Pancreas (tissue), 10 donors: ENCODE data around the gene QPRT. TPM values are rescaled to one million over a fixed set of nuclear protein-coding genes. Genes with fewer than 3 reads are reported as not detected.

Experiments used
- ATAC-seq, 4 donors: fragments of 200-7000 bp; cut with Tn5 transposase; one replicate each; pipeline versions ENCODE4 v1.8.0 to v1.9.1; 2020; ENCODE audit warnings: mild to moderate bottlenecking in 4 of 4, moderate library complexity in 4 of 4
- DNase-seq, 6 donors: peaks; one replicate each; pipeline ENCODE4 v3.0.0-alpha.2; 2020
- FAIRE-seq: peaks from 2 replicates; lab custom pipeline; 2012; peaks lifted over from hg19 to GRCh38; lab: Jason Lieb, UNC
- H3K27ac ChIP-seq, 4 donors: fragments of 200-600 bp; sonication (generic); 1 replicate in 3 of 4; 2 replicates in 1 of 4; pipeline versions ENCODE4 v1.5.0 to v1.8.0; 2020
- H3K27me3 ChIP-seq, 4 donors: fragments of 200-600 bp; one replicate each; pipeline ENCODE4 v1.8.0; 2021
- H3K36me3 ChIP-seq, 3 donors: fragments of 200-600 bp; sonication (generic) in 1 of 3; one replicate each; pipeline versions ENCODE4 v1.5.0 to v1.8.0; 2020 to 2021
- H3K4me1 ChIP-seq, 3 donors: fragments of 200-600 bp; one replicate each; pipeline ENCODE4 v1.8.0; 2021
- H3K4me3 ChIP-seq, 4 donors: fragments of 200-600 bp; sonication (generic) in 2 of 4; one replicate each; pipeline versions ENCODE4 v1.5.0 to v1.8.0; 2020 to 2021
- H3K9me3 ChIP-seq, 4 donors: fragments of 200-600 bp; one replicate each; pipeline ENCODE4 v1.8.0; 2021
- WGBS, 2 donors: extraction: QIAGEN DNeasy Blood & Tissue Kit; methylation state at CpG; one replicate each; pipeline ENCODE4 v1.1.7; 2013; 5-methylcytosine and 5-hydroxymethylcytosine counted together
- intact Hi-C, 3 donors: fragments of 100-400 bp; cut with DNase I; formaldehyde crosslinking; loops; one replicate each; pipeline versions ENCODE4 v1.11.1 to v1.14.2; 2022
- polyA plus RNA-seq, 2 donors: library from polyadenylated mRNA; stranded (reverse); fragments of 200-250 nt; gene quantifications; one replicate each; pipeline ENCODE4 v1.2.3, GENCODE V29; 2013
- total RNA-seq, 6 donors: library from RNA; stranded (reverse); fragmentation: NEBNext Ultra II Directional in 4 of 6; extraction: Animal tissue kit (Norgen Biotek cat#: 25700) in 4 of 6; gene quantifications; one replicate each; pipeline versions ENCODE4 v1.2.1 to v1.2.4, GENCODE V29; 2021 to 2023
- TF ChIP-seq, protein P1 (sequence below), 4 donors: fragments of 200-600 bp; sonication (generic) in 3 of 4; IDR thresholded peaks; one replicate each; pipeline versions ENCODE4 v1.5.0 to v1.8.0; 2021; ENCODE audit warnings: antibody characterized with exemption in 4 of 4
- donor health status: healthy with polysubstance abuse.
- donor health status: DM: no; HTN: no; CAD: no; lungs with moderate emphysema.
- donor health status: DM: no; HTN: no; CAD: no.
- donor health status: control.
- donor health status: control.
- donor health status: Bipolar disorder and iron deficiency.
- donor health status: DM: yes; HTN: yes; CAD: no.
- donor health status: DM: no; HTN: no; CAD: no.
- donor health status: DM: no; HTN: no; CAD: no.
- donor health status: DM: yes; HTN: yes; CAD: no.

Gene QPRT
- total and polyA plus RNA-seq, 8 donors = 8.2 to 29.7 (median 18.4) TPM

DNA sequence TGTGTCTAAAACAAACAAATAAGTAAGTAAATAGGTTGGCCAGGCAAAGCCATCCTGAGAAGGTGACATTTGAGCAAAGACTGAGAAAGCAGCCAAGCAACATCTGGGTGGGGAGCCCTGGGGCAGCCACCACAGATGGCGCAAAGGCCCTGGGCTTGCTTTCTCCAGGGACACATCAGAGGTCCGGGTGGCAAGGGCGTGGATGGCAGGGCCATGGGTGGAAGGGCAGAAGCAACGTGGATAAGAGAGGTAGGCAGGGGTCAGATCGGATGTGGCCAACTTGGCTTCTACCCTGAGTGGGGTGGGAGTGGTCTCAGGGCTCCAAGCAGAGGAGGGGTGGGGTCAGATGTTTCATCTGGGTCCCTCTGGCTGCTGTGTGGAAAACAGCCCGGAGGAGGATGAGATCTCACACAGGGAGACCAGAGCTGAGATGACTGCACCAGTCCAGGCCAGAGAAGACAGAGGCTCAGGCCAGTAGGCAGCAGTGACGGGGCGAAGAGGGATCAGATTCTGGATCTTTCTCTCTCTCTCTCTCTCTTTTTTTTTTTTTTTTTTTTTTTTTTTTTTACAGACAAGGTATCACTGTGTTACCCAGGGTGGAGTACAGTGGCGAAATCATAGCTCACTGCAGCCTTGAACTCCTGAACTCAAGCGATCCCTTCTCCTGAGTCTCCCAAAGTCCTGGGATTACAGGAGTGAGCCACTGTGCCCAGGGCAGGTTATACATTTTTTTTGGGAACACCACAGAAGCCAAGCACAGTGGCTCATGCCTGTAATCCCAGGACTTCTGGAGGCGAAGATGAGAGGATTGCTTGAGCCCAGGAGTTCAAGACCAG is 22.1 kb upstream of the QPRT start:
- no peaks in the 10 kb centered on the region for H3K4me1 ChIP-seq
- no peaks in the 10 kb centered on the region for H3K27me3 ChIP-seq
- no peak for ATAC-seq
- no peaks in the 10 kb centered on the region for H3K36me3 ChIP-seq
- intact Hi-C loops = no loop called here
- TF ChIP-seq, protein P1, sequence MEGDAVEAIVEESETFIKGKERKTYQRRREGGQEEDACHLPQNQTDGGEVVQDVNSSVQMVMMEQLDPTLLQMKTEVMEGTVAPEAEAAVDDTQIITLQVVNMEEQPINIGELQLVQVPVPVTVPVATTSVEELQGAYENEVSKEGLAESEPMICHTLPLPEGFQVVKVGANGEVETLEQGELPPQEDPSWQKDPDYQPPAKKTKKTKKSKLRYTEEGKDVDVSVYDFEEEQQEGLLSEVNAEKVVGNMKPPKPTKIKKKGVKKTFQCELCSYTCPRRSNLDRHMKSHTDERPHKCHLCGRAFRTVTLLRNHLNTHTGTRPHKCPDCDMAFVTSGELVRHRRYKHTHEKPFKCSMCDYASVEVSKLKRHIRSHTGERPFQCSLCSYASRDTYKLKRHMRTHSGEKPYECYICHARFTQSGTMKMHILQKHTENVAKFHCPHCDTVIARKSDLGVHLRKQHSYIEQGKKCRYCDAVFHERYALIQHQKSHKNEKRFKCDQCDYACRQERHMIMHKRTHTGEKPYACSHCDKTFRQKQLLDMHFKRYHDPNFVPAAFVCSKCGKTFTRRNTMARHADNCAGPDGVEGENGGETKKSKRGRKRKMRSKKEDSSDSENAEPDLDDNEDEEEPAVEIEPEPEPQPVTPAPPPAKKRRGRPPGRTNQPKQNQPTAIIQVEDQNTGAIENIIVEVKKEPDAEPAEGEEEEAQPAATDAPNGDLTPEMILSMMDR (IDR thresholded peaks at IDR 0.05) = no peak
- 66 to 79% methylated on average over 11 of the region's 11 CpGs for WGBS, 2 donors
- H3K9me3 ChIP-seq = no peaks in the 10 kb centered on the region
- no peak overlapping the region for H3K4me3 ChIP-seq
- no peak overlapping the region for H3K27ac ChIP-seq
- no peak for FAIRE-seq
- no peak for DNase-seq

DNA sequence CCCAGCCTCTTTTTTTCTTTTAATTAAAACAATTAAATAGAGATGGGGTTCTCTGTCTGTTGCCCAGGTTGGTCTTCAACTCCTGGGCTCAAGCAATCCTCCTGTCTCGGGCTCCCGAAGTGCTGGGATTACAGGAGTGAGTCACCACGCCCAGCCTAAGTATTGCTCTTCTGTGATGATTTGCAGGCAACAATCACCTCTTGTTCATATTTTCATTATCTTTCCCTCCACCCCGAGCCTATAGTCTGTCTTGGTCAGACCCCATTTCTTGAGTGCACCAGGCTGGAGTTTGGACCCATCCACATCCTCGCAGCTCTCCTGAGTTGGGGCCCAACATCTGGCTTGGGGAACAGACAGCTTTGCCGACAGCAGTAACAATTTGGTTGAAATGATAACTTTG is 20.3 kb upstream of the QPRT start:
- WGBS, 2 donors = 71 to 82% methylated on average over 6 of the region's 6 CpGs
- Histone ChIP-seq H3K9me3 (no peaks in the 10 kb centered on the region), H3K27ac (no peak overlapping the region), H3K4me3 (no peak overlapping the region), H3K27me3 (no peaks in the 10 kb centered on the region), H3K4me1 (no peaks in the 10 kb centered on the region), H3K36me3 (no peaks in the 10 kb centered on the region)
- no peak for DNase-seq
- intact Hi-C loops = no loop called here
- FAIRE-seq = no peak
- ATAC-seq = no peak
- TF ChIP-seq, protein P1 (IDR thresholded peaks at IDR 0.05) = no peak

DNA sequence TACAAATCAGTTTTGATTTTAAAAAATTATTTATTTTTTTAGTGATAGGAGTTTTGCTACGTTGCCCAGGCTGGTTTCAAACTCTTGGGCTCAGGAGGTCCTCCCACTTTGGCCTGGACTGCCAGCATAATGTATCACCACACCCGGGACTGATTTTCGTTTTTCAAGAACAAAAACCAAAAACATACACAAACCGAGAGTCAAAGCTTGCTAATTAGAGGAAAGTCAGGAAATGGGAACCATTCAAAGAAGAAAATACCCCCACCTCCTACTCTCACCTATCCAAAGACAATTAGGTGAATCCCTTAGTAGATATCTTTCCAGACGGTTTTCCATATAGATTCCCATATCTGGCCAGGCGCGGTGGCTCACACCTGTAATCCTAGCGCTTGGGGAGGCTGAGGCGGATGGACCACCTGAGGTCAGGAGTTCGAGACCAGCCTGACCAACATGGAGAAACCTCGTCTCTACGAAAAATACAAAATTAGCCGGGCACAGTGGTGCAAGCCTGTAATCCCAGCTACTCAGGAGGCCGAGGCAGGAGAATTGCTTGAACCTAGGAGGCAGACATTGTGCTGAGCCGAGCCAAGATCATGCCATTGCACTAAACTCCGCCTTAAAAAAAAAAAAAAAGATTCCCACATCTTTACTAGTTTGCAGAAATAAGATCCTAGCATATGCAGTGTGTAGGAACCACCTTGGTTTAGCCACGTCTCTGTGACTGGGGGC is 16.8 kb upstream of the QPRT start:
- H3K36me3 ChIP-seq = no peaks in the 10 kb centered on the region
- DNase-seq = no peak
- intact Hi-C loops = no loop called here
- no peak for ATAC-seq
- no peaks in the 10 kb centered on the region for H3K4me1 ChIP-seq
- no peaks in the 10 kb centered on the region for H3K27me3 ChIP-seq
- no peak overlapping the region for H3K27ac ChIP-seq
- WGBS, 2 donors = 75 to 81% methylated on average over 17 of the region's 17 CpGs
- H3K4me3 ChIP-seq = no peak overlapping the region
- H3K9me3 ChIP-seq = no peaks in the 10 kb centered on the region
- TF ChIP-seq, protein P1 (IDR thresholded peaks at IDR 0.05) = no peak
- no peak for FAIRE-seq

DNA sequence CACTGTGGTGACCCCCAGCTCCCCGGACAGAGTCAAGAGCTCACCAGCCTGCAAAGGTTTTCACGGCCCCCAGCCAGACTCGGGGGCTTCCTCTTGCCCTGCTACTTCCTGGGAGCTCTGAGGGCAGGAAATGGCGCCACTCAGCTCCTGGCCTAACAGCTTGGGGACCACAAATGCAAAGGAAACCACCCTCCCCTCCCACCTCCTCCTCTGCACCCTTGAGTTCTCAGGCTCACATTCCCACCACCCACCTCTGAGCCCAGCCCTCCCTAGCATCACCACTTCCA is 16.3 kb upstream of the QPRT start:
- ATAC-seq (no peak), FAIRE-seq (no peak), DNase-seq (no peak)
- no peak overlapping the region for H3K27ac ChIP-seq
- TF ChIP-seq, protein P1 (IDR thresholded peaks at IDR 0.05) = no peak
- WGBS, 2 donors = 58 to 75% methylated on average over 4 of the region's 4 CpGs
- H3K9me3 ChIP-seq = no peaks in the 10 kb centered on the region
- no peak overlapping the region for H3K4me3 ChIP-seq
- no peaks in the 10 kb centered on the region for H3K4me1 ChIP-seq
- H3K27me3 ChIP-seq = no peaks in the 10 kb centered on the region
- no peaks in the 10 kb centered on the region for H3K36me3 ChIP-seq
- intact Hi-C loops = no loop called here
